Prostate gland (tissue), 2 donors: Measurements from ENCODE around the gene CCDC192. TPM values are rescaled to one million over a fixed set of nuclear protein-coding genes. Genes with fewer than 3 reads are reported as not detected.

Experiments used
- DNase-seq: peaks from one replicate; pipeline ENCODE4 v3.0.0-alpha.2; 2019; ENCODE audit warnings: low spot score
- H3K27ac ChIP-seq, 2 donors: fragments of 200-600 bp; sonication (generic); 2 replicates each; pipeline ENCODE4 v1.5.1; 2017 to 2019
- H3K27me3 ChIP-seq: fragments of 200-600 bp; sonication (generic); replicated peaks from 2 replicates; pipeline ENCODE4 v1.5.1; 2019; ENCODE audit not compliant: insufficient read depth
- H3K36me3 ChIP-seq, 2 donors: fragments of 200-600 bp; sonication (generic); 1 replicate in 1 of 2; 2 replicates in 1 of 2; pipeline versions ENCODE4 v1.5.1 to v1.8.1; 2017 to 2019
- H3K4me1 ChIP-seq: fragments of 200-600 bp; sonication (generic); replicated peaks from 2 replicates; pipeline ENCODE4 v1.5.1; 2019
- H3K4me3 ChIP-seq, 2 donors: fragments of 200-600 bp; sonication (generic); 2 replicates each; pipeline ENCODE4 v1.5.1; 2017 to 2019
- H3K9me3 ChIP-seq: fragments of 200-600 bp; sonication (generic); 2 replicates; pipeline ENCODE4 v1.5.1; 2017
- CTCF ChIP-seq, 4 experiments: fragments of 200-600 bp in 2 of 4; fragments of 450-650 bp in 2 of 4; sonication (generic) in 2 of 4; IDR thresholded peaks; 1 replicate in 3 of 4; 2 replicates in 1 of 4; pipeline ENCODE4 v1.5.1; 2016 to 2019; ENCODE audit warnings: antibody characterized with exemption in 4 of 4, mild to moderate bottlenecking in 2 of 4, moderate library complexity in 2 of 4
- POLR2A ChIP-seq: fragments of 450-650 bp; IDR thresholded peaks from one replicate; pipeline ENCODE4 v1.6.1; 2016; ENCODE audit warnings: antibody characterized with exemption, mild to moderate bottlenecking
- POLR2AphosphoS5 ChIP-seq: sonication (generic); formaldehyde crosslinking; IDR thresholded peaks from one replicate; pipeline ENCODE4 v1.6.1; 2017; ENCODE audit warnings: antibody characterized with exemption
- WGBS: methylation state at CpG from one replicate; pipeline ENCODE4 v1.1.5; 2018; 5-methylcytosine and 5-hydroxymethylcytosine counted together
- intact Hi-C: fragments of 100-400 bp; cut with DNase I; formaldehyde crosslinking; loops from one replicate; pipeline ENCODE4 v1.14.2; 2022
- total RNA-seq, 2 donors: library from RNA; depleted of rRNA; stranded (reverse); fragments of >200 nt; gene quantifications; one replicate each; pipeline ENCODE4 v1.1.0, GENCODE V29; 2016

CCDC192 gene
- total RNA-seq, 2 donors from 2014 or later = not detected

GRCh38 chr5:127821896-127822295 lies 118.7 kb downstream of the CCDC192 start:
- TF ChIP-seq POLR2A (no peak), POLR2AphosphoS5 (no peak), CTCF (IDR thresholded peaks at IDR 0.05) (no peak)
- peaks cover 3% of the 10 kb centered on the region for H3K4me1 ChIP-seq
- H3K4me3 ChIP-seq = no peak overlapping the region
- DNase-seq = no peak
- H3K27ac ChIP-seq = no peak overlapping the region
- H3K9me3 ChIP-seq = no peaks in the 10 kb centered on the region
- H3K36me3 ChIP-seq = no peaks in the 10 kb centered on the region
- H3K27me3 ChIP-seq = no peaks in the 10 kb centered on the region
- 92% methylated on average over 3 of the region's 3 CpGs for WGBS
- intact Hi-C loops = no loop called here

- TF ChIP-seq POLR2AphosphoS5 = no peak
- no peak for TF ChIP-seq CTCF (IDR thresholded peaks at IDR 0.05)
- no peak for TF ChIP-seq POLR2A
- H3K27ac ChIP-seq = no peak overlapping the region
Measured at GRCh38 chr5:127824126-127824525, 120.9 kb downstream of the CCDC192 start.

GRCh38 chr5:127826011-127826410 lies 122.8 kb downstream of the CCDC192 start:
- intact Hi-C loops = no loop called here
- Histone ChIP-seq H3K27ac (peak overlapping the region in 1 of 2 donors; percentile 75), H3K9me3 (no peaks in the 10 kb centered on the region), H3K27me3 (no peaks in the 10 kb centered on the region), H3K4me1 (peaks cover 11% of the 10 kb centered on the region), H3K4me3 (no peak overlapping the region), H3K36me3 (no peaks in the 10 kb centered on the region)
- 70% methylated on average over 3 of the region's 3 CpGs for WGBS
- no peak for DNase-seq
- TF ChIP-seq POLR2A (no peak), CTCF (IDR thresholded peaks at IDR 0.05) (no peak), POLR2AphosphoS5 (no peak)

More at GRCh38 chr5:127824126-127824525, 120.9 kb downstream of the CCDC192 start:
- Histone ChIP-seq H3K36me3 (no peaks in the 10 kb centered on the region), H3K4me1 (peaks cover 11% of the 10 kb centered on the region), H3K27me3 (no peaks in the 10 kb centered on the region), H3K4me3 (no peak overlapping the region), H3K9me3 (no peaks in the 10 kb centered on the region)
- 79% methylated on average over 2 of the region's 2 CpGs for WGBS
- intact Hi-C loops = no loop called here
- DNase-seq = no peak

- Histone ChIP-seq H3K4me3 (no peak overlapping the region), H3K36me3 (no peaks in the 10 kb centered on the region), H3K9me3 (no peaks in the 10 kb centered on the region), H3K27me3 (no peaks in the 10 kb centered on the region), H3K4me1 (peaks cover 11% of the 10 kb centered on the region), H3K27ac (peak overlapping the region; percentile 60 to 75)
- TF ChIP-seq POLR2AphosphoS5 (peak; percentile 83), CTCF (IDR thresholded peaks at IDR 0.05) (no peak), POLR2A (no peak)
- 30% methylated on average over 6 of the region's 6 CpGs for WGBS
- intact Hi-C loops = no loop called here
- DNase-seq = peak; percentile 57
Measured at GRCh38 chr5:127827451-127827850, 124.3 kb downstream of the CCDC192 start.

- intact Hi-C loops = no loop called here
- no peak for DNase-seq
- H3K9me3 ChIP-seq = no peaks in the 10 kb centered on the region
- WGBS = 83% methylated on average over 3 of the region's 3 CpGs
- no peaks in the 10 kb centered on the region for H3K27me3 ChIP-seq
- H3K4me1 ChIP-seq = peaks cover 16% of the 10 kb centered on the region
- H3K4me3 ChIP-seq = no peak overlapping the region
- no peak overlapping the region for H3K27ac ChIP-seq
- H3K36me3 ChIP-seq = no peaks in the 10 kb centered on the region
- TF ChIP-seq POLR2AphosphoS5 (no peak), CTCF (IDR thresholded peaks at IDR 0.05) (no peak), POLR2A (no peak)
Measured at GRCh38 chr5:127830157-127830556, 127.0 kb downstream of the CCDC192 start.
